ENCODE measurements around the gene AK1. TPM values are rescaled to one million over a fixed set of nuclear protein-coding genes. Genes with fewer than 3 reads are reported as not detected.

The AK1 gene
- total RNA-seq, 1 experiment from 2014 or later = 86.3 TPM

- DNase-seq (ENCODE audit: low read depth) = no peak
Measured at GRCh38 chr9:127868278-127868902, 9.1 kb downstream of the AK1 start.

- DNase-seq (ENCODE audit: low read depth) = no peak
Measured at GRCh38 chr9:127867356-127868277, 9.9 kb downstream of the AK1 start.

GRCh38 chr9:127866535-127866934 lies 10.9 kb downstream of the AK1 start:
- no peak for DNase-seq (ENCODE audit: low read depth)

GRCh38 chr9:127865645-127866464 lies 11.6 kb downstream of the AK1 start:
- no peak for DNase-seq (ENCODE audit: low read depth)

- DNase-seq (ENCODE audit: low read depth) = no peak
Measured at GRCh38 chr9:127863191-127863621, 14.3 kb downstream of the AK1 start.

- DNase-seq (ENCODE audit: low read depth) = peak; percentile 40
Measured at GRCh38 chr9:127862075-127863011, 15.1 kb downstream of the AK1 start.

- DNase-seq (ENCODE audit: low read depth) = no peak
Measured at GRCh38 chr9:127860779-127861178, 16.7 kb downstream of the AK1 start.

GRCh38 chr9:127860260-127860659 lies 17.2 kb downstream of the AK1 start:
- no peak for DNase-seq (ENCODE audit: low read depth)

- DNase-seq (ENCODE audit: low read depth) = no peak
Measured at GRCh38 chr9:127858041-127858512, 19.4 kb downstream of the AK1 start.

- no peak for DNase-seq (ENCODE audit: low read depth)
Measured at GRCh38 chr9:127857278-127857677, 20.2 kb downstream of the AK1 start.

GRCh38 chr9:127856729-127857116 lies 20.8 kb downstream of the AK1 start:
- DNase-seq (ENCODE audit: low read depth) = no peak

GRCh38 chr9:127856094-127856728 lies 21.3 kb downstream of the AK1 start:
- no peak for DNase-seq (ENCODE audit: low read depth)

- DNase-seq (ENCODE audit: low read depth) = no peak
Measured at GRCh38 chr9:127855522-127855921, 22.0 kb downstream of the AK1 start.

- DNase-seq (ENCODE audit: low read depth) = no peak
Measured at GRCh38 chr9:127854960-127855359, 22.5 kb downstream of the AK1 start.

GRCh38 chr9:127854184-127854806 lies 23.2 kb downstream of the AK1 start, which contains the start of gene ENG:
Gene ENG, minus strand, starts transcription at chr9:127854658. Its CDS starts 303 bp downstream, at chr9:127854355.
- peak; percentile 81 for DNase-seq (ENCODE audit: low read depth)

GRCh38 chr9:127853312-127854183 lies 23.9 kb downstream of the AK1 start:
- no peak for DNase-seq (ENCODE audit: low read depth)

GRCh38 chr9:127852829-127853228 lies 24.6 kb downstream of the AK1 start:
- no peak for DNase-seq (ENCODE audit: low read depth)

- DNase-seq (ENCODE audit: low read depth) = no peak
Measured at GRCh38 chr9:127850286-127850830, 27.1 kb downstream of the AK1 start.

All from M059J (cell line).